Measurements from ENCODE around the gene TULP1.
"Not testable (repeated sequence)": the region's sequence is repeated elsewhere in the genome, so short reads cannot be mapped to it uniquely, and the experiment has no call there.

The TULP1 gene

GRCh38 chr6:35519313-35520015 is 6.8 kb upstream of the TULP1 start:
- no peak for DNase-seq

- no peak for DNase-seq
These were observed 6.0 kb upstream of the TULP1 start for GRCh38 chr6:35518566-35519312.

DNA sequence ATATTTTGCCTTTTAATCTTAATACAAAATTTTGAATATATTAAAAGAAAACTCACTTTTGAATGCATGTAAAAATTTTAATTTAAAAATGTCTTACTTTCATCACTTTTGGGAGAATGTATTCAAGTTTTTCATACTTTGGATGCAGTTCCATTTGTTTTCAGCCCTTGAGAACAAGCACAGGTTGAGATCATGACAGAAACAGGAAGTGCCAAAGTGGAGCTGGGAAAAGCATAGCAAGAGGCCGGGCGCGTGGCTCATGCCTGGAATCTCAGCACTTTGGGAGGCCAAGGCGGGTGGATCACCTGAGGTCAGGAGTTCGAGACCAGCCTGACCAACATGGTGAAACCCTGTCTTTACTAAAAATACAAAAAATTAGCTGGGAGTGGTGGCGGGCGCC is 5.3 kb upstream of the TULP1 start:
- not testable (repeated sequence) for DNase-seq

DNA sequence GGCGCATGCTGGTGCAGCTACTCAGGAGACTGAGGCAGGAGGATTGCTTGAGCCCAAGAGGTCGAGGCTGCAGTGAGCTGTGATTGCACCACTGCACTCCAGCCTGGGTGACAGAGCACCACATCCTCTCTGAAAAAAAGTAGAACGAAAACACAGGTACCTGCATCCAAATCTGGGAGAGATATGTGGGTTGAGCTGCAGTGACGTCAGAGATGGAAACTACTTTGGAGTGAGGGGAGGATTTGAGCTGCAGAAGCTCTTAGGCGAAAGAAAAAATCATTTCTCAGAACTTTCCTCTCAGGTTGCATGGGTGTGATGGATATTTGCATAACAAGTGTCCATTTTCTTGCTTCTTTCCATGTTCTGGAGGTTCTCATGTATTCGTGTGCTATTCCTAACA is 4.0 kb upstream of the TULP1 start:
- DNase-seq: no peak

GRCh38 chr6:35515939-35516338 is 3.2 kb upstream of the TULP1 start:
- DNase-seq: not testable (repeated sequence)

DNA sequence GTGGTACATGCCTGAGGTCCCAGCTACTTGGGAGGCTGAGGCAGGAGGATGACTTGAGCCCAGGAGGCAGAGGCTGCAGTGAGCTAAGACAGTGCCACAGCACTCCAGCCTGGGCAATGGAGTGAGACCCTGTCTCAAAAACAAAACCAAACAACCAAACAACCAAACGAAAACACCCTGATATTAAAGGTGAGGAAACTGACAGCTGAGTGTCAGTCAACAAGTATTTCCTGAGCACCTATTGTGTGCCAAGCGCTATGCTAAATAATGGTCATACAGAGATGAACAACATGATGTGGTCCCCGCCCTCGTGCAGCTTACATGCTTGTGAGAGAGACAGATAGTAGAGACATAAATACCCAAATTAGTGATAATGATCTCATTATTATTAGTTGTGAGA is 1.9 kb upstream of the TULP1 start:
- DNase-seq: no peak

GRCh38 chr6:35512006-35512405 is 690 bp downstream of the TULP1 start:
- no peak for DNase-seq

GRCh38 chr6:35511562-35511941 is 1.1 kb downstream of the TULP1 start:
- DNase-seq: no peak

DNA sequence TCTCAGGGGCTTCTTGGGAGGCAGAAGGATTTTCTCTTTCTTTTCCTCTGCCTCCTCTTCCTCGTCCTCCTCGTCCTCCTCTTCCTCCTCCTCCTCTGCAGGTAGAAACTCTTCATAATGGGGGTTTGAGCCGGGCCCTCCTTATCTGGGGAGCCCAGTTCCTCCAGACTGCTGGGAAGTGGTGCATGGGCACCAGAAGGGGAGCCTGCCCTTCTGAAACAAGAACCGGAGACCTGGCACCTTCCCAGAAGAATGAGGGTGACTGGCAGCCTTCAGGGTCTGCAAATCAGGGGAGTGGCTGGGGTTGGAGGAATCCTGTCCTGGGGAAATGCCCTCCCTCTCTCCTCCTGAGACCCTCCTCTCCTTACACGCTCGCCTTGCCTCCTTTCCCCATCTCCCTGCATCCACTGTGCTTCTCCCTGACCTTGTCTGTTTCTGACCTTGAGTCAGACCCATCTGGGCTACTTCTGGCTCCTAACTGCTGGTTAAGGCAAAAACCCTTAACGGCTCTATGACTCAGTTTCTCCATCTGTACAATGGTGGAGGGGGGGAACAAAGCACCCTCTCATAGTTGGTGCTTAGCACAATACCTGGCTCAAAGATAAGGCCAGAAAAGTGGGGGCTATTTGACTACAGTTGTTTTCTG is 1.7 kb downstream of the TULP1 start:
- DNase-seq: no peak

DNA sequence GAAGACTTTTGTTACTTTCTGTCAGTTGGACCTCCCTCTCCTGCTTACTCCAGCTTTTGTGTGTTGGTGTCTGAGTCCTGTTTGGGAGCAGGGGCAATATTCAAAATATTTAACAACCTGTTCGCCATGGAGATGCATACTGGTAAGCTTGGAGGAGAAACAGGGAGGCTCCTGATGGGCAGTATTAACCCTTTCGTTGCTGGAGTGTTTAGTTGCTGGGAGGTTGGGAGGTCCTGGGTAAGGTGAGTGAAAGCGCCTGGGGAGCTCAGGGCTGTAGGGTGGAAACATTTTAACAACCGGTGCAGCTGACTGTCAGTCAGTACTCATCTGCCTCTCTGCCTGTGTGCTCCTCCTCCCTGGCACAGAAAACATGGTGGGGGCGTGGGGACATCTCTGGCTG is 4.2 kb downstream of the TULP1 start:
- no peak for DNase-seq

DNA sequence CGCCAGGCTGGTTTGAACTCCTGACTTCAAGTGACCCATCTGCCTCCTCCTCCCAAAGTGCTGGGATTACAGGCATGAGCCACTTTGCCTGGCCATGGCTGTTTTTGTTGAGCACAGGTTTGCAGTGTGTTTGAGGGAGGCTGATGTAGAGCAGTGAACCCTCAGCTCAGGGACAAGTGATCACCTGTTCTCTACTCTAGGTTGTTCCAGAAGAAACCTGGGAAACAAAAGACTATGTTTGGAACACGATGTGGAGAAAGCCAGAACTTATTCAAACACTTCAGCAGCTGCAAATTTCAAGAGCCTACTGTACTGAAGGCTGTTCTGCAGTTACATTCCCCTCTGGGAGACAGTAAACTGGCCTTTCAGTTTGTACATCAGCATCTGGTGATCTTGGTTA is 4.7 kb downstream of the TULP1 start:
- DNase-seq: no peak

GRCh38 chr6:35507221-35507620 is 5.5 kb downstream of the TULP1 start:
- DNase-seq: no peak

GRCh38 chr6:35506536-35506935 is 6.2 kb downstream of the TULP1 start:
- DNase-seq: no peak

DNA sequence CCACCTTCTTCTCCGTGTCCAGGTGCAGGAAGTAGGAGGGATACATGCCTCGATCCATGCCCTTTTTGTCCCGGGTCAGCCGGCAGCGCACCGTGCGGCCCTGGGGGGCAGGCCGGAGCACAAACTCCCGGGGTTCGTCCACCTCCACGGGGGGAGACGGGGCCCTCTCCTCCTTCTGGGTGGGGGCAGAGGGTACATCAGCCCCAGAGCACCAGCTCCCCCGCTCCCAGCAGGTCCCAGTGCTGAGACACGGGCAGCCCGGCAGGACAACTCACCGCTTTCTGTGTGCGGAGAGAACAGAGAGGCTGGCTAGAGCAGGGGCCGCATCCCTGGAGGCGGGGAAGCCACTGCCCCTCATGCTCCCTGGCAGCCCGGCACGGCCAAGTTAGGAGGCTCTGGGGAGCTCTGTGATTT is 6.7 kb downstream of the TULP1 start:
- DNase-seq: no peak

GRCh38 chr6:35503534-35503933 is 9.2 kb downstream of the TULP1 start:
- peak; percentile 37 for DNase-seq

DNA sequence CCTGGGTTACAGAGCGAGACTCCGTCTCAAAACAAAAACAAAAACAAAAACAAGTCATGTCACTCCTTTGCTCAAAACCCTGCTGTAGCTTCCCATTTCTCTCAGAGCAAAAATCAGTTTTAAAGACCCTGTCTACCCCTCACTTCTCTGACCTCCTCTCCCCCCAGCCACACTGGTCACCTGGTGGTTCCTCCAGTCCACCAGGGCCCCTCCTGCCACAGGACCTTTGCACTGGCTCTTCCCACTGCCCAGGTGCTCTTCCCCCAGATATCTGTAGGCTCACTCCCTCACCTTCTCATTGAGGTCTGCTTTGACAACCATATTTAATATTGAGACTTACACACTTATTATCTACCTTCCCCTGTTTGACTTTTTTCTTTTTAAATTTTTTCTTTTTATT is 10.9 kb downstream of the TULP1 start:
- DNase-seq: no peak

GRCh38 chr6:35500782-35501181 is 11.9 kb downstream of the TULP1 start:
- DNase-seq: no peak

- no peak for DNase-seq
These were observed 13.3 kb downstream of the TULP1 start for GRCh38 chr6:35499372-35499771.

DNA sequence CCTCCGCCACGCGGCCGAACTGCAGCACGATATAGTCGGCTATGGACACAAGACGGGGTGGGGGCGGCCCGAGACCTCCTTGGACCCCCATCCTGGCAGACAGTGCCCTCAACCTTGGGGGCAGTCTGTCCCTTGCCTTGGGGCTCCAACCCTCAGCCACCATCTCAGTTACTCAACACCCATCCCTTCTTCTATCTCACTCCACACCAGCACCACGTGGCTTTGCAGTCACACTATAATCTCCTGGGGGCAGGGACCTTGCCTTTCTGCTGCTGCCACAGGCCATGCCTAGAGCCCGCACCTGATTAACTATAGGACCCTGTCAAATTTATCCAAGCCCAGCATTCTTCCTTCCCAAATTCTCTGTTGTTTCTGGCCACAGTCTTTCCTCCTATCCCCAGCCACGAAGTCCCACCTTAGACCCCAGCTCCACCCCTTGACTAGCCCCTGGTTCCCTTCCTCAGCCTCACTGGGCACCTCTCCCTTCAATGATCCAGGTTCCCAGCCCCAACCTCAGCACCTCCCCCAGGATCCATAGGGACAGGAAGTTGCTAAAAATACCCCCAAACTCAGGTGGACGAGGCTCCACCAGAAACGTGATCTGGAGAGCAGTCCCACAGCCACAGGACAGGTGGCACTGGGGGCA is 14.2 kb downstream of the TULP1 start:
- no peak for DNase-seq

GRCh38 chr6:35497571-35498421 is 14.9 kb downstream of the TULP1 start:
- no peak for DNase-seq

GRCh38 chr6:35496841-35497570 is 15.7 kb downstream of the TULP1 start, which contains the start of gene TEAD3:
TSS of gene TEAD3 (minus strand) at chr6:35497079.
- DNase-seq: peak; percentile 51

All from NCI-H2171 (cell line).